ENCODE results near the gene MRPL41. TPM values are rescaled to one million over a fixed set of nuclear protein-coding genes. Genes with fewer than 3 reads are reported as not detected.
"Not testable (repeated sequence)": the region's sequence is repeated elsewhere in the genome, so short reads cannot be mapped to it uniquely, and the experiment has no call there.

The MRPL41 gene
- total and polyA plus RNA-seq, 4 experiments from 2014 or later, result 37.8 to 95.9 (median 65.8) TPM

DNA sequence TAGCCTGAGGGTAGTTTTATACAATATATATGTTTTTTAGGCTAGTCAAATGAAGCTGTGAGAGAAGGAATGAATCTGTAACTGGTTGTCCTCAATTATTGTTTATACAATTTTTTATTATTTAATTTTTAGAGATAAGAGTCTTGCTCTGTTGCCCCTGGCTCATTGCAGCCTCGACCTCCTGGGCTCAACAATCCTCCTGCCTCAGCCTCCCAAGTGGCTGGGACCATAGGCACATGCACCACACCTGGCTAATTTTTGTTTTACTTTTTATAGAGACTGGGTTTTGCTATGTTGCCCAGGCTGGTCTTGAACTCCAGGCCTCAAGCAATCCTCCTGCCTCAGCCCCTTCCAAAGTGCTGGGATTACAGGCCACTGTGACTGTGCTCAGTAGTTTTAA is 2.7 kb downstream of the MRPL41 start:
- H3K27ac ChIP-seq (ENCODE audit: low read depth, low read length), result no peak overlapping the region
- intact Hi-C loops (cut with micrococcal nuclease), result loop anchor here (10.0 kb wide), 1 partner anchor 130 kb away; the partner anchor contains the start of genes EXD3 and NOXA1
- peaks cover 0 to 1% (median 0%) of the 10 kb centered on the region in 8 donors for H3K9me3 Mint-ChIP-seq
- no peak overlapping the region for H3K4me3 ChIP-seq (ENCODE audit: low read length in 2 of 2)
- H3K4me1 Mint-ChIP-seq, result peaks cover 8 to 19% (median 12%) of the 10 kb centered on the region in 4 donors
- peak overlapping the region in 1 of 7 donors; percentile 89 for H3K27ac Mint-ChIP-seq
- peaks cover 8 to 31% of the 10 kb centered on the region in 2 donors for H3K36me3 Mint-ChIP-seq
- H3K27me3 Mint-ChIP-seq, result no peaks in the 10 kb centered on the region
- no peak for DNase-seq
- CTCF ChIA-PET (ENCODE audit: partially characterized antibody), result interaction anchor here (1.2 kb wide), 1 partner anchor 19 kb away, joined by 3 read pairs; no protein-coding TSS in a partner anchor
- POLR2A ChIA-PET (ENCODE audit: partially characterized antibody), result no interaction called here
- H3K36me3 ChIP-seq (ENCODE audit: insufficient read depth, low read length), result peaks cover 16% of the 10 kb centered on the region
- peaks cover 15% of the 10 kb centered on the region for H3K4me1 ChIP-seq (ENCODE audit: insufficient read depth, low read length)
- H3K4me3 Mint-ChIP-seq, result peak overlapping the region in 1 of 8 donors; percentile 35
- H3K27me3 ChIP-seq (ENCODE audit: insufficient read depth, low read length), result no peaks in the 10 kb centered on the region
- no peaks in the 10 kb centered on the region for H3K9me3 ChIP-seq (ENCODE audit: control insufficient read depth in 1 of 2, low read length in 2 of 2)

DNA sequence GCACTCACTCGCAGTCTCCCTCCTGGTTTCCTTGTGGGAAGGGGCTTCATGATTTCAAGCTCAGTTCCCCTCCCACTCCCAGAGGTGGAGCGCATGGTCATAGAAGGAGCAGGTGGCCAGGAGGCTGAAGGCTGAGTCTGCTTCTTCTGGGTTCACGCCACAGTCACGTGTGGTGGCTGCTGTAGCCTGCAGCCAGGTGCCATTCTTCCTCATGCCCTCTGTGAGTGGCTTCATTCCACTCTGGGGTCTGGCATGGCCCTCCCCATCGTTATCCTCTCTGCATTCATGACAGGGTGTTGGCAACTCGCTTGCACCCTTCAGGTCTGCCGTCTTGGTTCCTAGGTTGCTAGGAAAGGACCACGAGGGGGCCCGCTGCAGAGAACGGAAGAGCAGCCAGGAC is 3.5 kb downstream of the MRPL41 start:
- no peaks in the 10 kb centered on the region for H3K27me3 Mint-ChIP-seq
- H3K27me3 ChIP-seq (ENCODE audit: insufficient read depth, low read length), result no peaks in the 10 kb centered on the region
- DNase-seq, result no peak
- no peaks in the 10 kb centered on the region for H3K9me3 ChIP-seq (ENCODE audit: control insufficient read depth in 1 of 2, low read length in 2 of 2)
- H3K9me3 Mint-ChIP-seq, result peaks cover 0 to 1% (median 0%) of the 10 kb centered on the region in 8 donors
- ChIA-PET CTCF (ENCODE audit: partially characterized antibody) (interaction anchor here (1.2 kb wide), 1 partner anchor 20 kb away, joined by 3 read pairs; no protein-coding TSS in a partner anchor), POLR2A (ENCODE audit: partially characterized antibody) (no interaction called here)
- intact Hi-C loops (cut with micrococcal nuclease), result loop anchor here (10.0 kb wide), 1 partner anchor 130 kb away; the partner anchor contains the start of genes EXD3 and NOXA1
- H3K27ac ChIP-seq (ENCODE audit: low read depth, low read length), result no peak overlapping the region
- peaks cover 4 to 11% (median 7%) of the 10 kb centered on the region in 4 donors for H3K4me1 Mint-ChIP-seq
- H3K27ac Mint-ChIP-seq, result no peak overlapping the region
- peaks cover 16% of the 10 kb centered on the region for H3K36me3 ChIP-seq (ENCODE audit: insufficient read depth, low read length)
- H3K4me1 ChIP-seq (ENCODE audit: insufficient read depth, low read length), result peaks cover 7% of the 10 kb centered on the region
- H3K4me3 Mint-ChIP-seq, result no peak overlapping the region
- no peak overlapping the region for H3K4me3 ChIP-seq (ENCODE audit: low read length in 2 of 2)
- peaks cover 16 to 38% of the 10 kb centered on the region in 2 donors for H3K36me3 Mint-ChIP-seq

DNA sequence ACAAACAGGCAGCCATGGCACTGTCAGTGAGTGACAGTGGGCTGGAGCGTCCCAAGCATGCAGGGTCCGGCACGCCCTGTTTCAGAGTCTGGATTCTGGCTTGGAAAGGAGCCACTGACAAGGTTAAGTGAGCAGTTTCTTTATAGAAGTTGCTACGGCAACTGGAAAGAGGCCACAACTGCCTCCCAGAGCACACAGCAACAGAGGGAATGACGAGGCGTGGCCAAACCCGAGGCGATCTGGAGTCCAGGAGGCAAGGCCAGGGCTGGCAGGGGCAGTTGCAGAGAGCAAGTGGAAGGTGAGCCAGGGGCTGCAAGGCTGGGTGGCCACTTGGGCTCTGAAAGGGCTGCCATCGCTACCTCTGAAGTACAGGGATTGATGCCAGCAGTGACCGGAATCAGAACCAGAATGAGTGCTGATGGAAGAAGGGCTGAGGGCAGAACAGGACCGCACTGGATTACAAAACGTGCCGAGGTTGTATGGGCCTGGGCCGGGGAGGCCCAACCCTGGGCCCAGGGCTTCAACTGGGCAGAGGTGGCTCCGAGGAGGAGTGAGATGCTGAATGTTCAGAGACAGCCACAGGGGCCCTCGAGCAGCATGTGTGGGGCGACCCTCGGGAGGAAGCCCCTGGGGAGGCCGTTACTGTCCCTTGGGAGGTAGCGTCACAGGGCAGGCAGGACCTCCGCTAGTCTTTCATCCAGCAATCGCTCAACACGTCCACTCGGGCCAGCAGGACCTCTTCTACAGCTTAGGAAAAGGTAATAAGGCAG is 4.6 kb downstream of the MRPL41 start:
- intact Hi-C loops (cut with micrococcal nuclease), result loop anchor here (10.0 kb wide), 1 partner anchor 131 kb away; the partner anchor contains the start of genes EXD3 and NOXA1
- no peak for DNase-seq
- Mint-ChIP-seq H3K36me3 (peaks cover 17 to 37% of the 10 kb centered on the region in 2 donors), H3K4me3 (no peak overlapping the region), H3K27ac (no peak overlapping the region), H3K9me3 (peaks cover 0 to 1% (median 0%) of the 10 kb centered on the region in 8 donors), H3K27me3 (no peaks in the 10 kb centered on the region), H3K4me1 (peaks cover 3 to 8% (median 5%) of the 10 kb centered on the region in 4 donors)
- ChIA-PET POLR2A (ENCODE audit: partially characterized antibody) (no interaction called here), CTCF (ENCODE audit: partially characterized antibody) (no interaction called here)
- Histone ChIP-seq H3K9me3 (ENCODE audit: control insufficient read depth in 1 of 2, low read length in 2 of 2) (no peaks in the 10 kb centered on the region), H3K4me1 (ENCODE audit: insufficient read depth, low read length) (peaks cover 6% of the 10 kb centered on the region), H3K27ac (ENCODE audit: low read depth, low read length) (no peak overlapping the region), H3K4me3 (ENCODE audit: low read length in 2 of 2) (no peak overlapping the region), H3K36me3 (ENCODE audit: insufficient read depth, low read length) (peaks cover 16% of the 10 kb centered on the region), H3K27me3 (ENCODE audit: insufficient read depth, low read length) (no peaks in the 10 kb centered on the region)

DNA sequence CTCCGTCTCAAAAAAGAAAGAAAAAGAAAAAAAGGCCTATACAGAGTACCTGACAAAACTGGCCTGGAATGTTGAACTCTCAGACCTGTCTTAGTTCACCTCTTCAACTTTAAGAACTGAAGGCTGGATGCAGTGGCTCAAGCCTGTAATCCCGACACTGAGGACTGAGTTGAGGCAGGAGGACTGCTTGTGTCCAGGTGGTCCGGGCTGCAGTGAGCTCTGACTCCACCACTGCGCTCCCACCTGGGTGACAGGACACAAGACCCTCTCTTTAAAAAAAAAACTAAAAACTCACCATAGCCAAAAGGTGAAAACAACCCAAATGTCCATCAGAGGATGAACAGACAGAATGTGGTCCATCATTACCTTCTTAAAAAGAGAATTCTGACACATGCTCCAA is 6.4 kb downstream of the MRPL41 start:
- Histone ChIP-seq H3K27me3 (ENCODE audit: insufficient read depth, low read length) (no peaks in the 10 kb centered on the region), H3K27ac (ENCODE audit: low read depth, low read length) (no peak overlapping the region), H3K4me1 (ENCODE audit: insufficient read depth, low read length) (no peaks in the 10 kb centered on the region), H3K9me3 (ENCODE audit: control insufficient read depth in 1 of 2, low read length in 2 of 2) (no peaks in the 10 kb centered on the region), H3K4me3 (ENCODE audit: low read length in 2 of 2) (no peak overlapping the region), H3K36me3 (ENCODE audit: insufficient read depth, low read length) (peaks cover 20% of the 10 kb centered on the region)
- H3K4me1 Mint-ChIP-seq, result peaks cover 0 to 2% (median 0%) of the 10 kb centered on the region in 4 donors
- intact Hi-C loops (cut with micrococcal nuclease), result loop anchor here (10.0 kb wide), 1 partner anchor 133 kb away; the partner anchor contains the start of genes EXD3 and NOXA1
- DNase-seq, result no peak
- ChIA-PET POLR2A (ENCODE audit: partially characterized antibody) (no interaction called here), CTCF (ENCODE audit: partially characterized antibody) (interaction anchor here (1.4 kb wide), 1 partner anchor 23 kb away, joined by 4 read pairs; no protein-coding TSS in a partner anchor)
- H3K27ac Mint-ChIP-seq, result no peak overlapping the region
- no peak overlapping the region for H3K4me3 Mint-ChIP-seq
- H3K9me3 Mint-ChIP-seq, result peaks cover 0 to 1% (median 0%) of the 10 kb centered on the region in 8 donors
- peaks cover 17 to 40% of the 10 kb centered on the region in 2 donors for H3K36me3 Mint-ChIP-seq
- H3K27me3 Mint-ChIP-seq, result no peaks in the 10 kb centered on the region

DNA sequence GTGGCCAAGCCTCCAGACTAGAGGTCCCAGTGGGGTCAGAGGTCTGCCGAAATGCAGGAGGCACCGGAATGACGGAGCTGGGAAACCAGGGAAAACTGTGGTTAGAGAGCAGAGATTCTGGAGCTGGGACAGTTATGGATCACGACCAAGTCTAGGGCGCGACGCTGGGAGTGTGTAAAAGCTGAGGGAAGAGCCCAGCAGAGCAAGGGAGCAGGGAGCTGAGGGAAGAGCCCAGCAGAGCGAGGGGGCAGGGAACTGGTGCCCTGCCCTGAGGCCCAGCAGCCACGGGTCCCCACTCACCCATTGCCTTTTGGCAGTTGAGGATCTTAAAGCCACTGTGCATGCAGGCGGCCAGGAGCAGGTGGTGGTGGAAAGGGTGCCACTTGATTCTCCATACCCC is 12.5 kb downstream of the MRPL41 start:
- H3K4me1 Mint-ChIP-seq, result peaks cover 0 to 8% (median 3%) of the 10 kb centered on the region in 4 donors
- CTCF ChIA-PET (ENCODE audit: partially characterized antibody), result no interaction called here
- Histone ChIP-seq H3K9me3 (ENCODE audit: control insufficient read depth in 1 of 2, low read length in 2 of 2) (no peaks in the 10 kb centered on the region), H3K27me3 (ENCODE audit: insufficient read depth, low read length) (no peaks in the 10 kb centered on the region), H3K36me3 (ENCODE audit: insufficient read depth, low read length) (peaks cover 18% of the 10 kb centered on the region), H3K4me1 (ENCODE audit: insufficient read depth, low read length) (no peaks in the 10 kb centered on the region), H3K27ac (ENCODE audit: low read depth, low read length) (no peak overlapping the region), H3K4me3 (ENCODE audit: low read length in 2 of 2) (no peak overlapping the region)
- H3K27ac Mint-ChIP-seq, result peak overlapping the region in 3 of 7 donors; percentile 52 to 85 (median 76)
- intact Hi-C loops (cut with micrococcal nuclease), result no loop called here
- peaks cover 22 to 29% of the 10 kb centered on the region in 2 donors for H3K36me3 Mint-ChIP-seq
- no peak for DNase-seq
- no peaks in the 10 kb centered on the region for H3K27me3 Mint-ChIP-seq
- POLR2A ChIA-PET (ENCODE audit: partially characterized antibody), result interaction anchor here (1.6 kb wide), 1 partner anchor 12 kb away, joined by 4 read pairs; no protein-coding TSS in a partner anchor
- no peak overlapping the region for H3K4me3 Mint-ChIP-seq
- no peaks in the 10 kb centered on the region for H3K9me3 Mint-ChIP-seq

DNA sequence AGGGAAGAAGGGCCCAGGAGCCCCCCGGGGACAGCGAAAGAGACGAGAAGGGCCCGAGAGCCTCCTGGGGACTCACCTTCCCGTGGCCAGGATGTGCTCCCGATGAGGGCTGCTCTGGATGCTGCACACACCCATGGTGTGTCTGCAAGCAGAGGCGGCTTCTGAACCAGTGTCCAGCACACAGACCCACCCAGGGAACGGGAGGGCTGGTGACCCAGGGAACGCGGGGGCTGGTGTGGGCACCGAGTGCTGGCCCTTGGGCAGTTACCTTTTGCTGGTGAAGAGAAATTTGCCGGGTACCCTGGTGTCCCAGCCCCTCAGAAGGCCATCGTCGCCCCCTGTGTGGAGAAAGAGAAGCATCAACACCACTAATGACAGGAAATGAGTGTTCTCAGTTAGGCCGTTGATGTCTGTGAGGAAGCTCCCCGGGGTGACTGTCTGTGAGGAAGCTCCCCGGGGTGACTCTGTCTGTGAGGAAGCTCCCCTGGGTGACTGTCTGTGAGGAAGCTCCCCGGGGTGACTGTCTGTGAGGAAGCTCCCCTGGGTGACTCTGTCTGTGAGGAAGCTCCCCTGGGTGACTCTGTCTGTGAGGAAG is 13.2 kb downstream of the MRPL41 start:
- peaks cover 3 to 8% (median 4%) of the 10 kb centered on the region in 4 donors for H3K4me1 Mint-ChIP-seq
- Histone ChIP-seq H3K36me3 (ENCODE audit: insufficient read depth, low read length) (peaks cover 18% of the 10 kb centered on the region), H3K9me3 (ENCODE audit: control insufficient read depth in 1 of 2, low read length in 2 of 2) (no peaks in the 10 kb centered on the region), H3K27me3 (ENCODE audit: insufficient read depth, low read length) (no peaks in the 10 kb centered on the region), H3K27ac (ENCODE audit: low read depth, low read length) (no peak overlapping the region), H3K4me1 (ENCODE audit: insufficient read depth, low read length) (no peaks in the 10 kb centered on the region), H3K4me3 (ENCODE audit: low read length in 2 of 2) (no peak overlapping the region)
- intact Hi-C loops (cut with micrococcal nuclease), result no loop called here
- peaks cover 17 to 23% of the 10 kb centered on the region in 2 donors for H3K36me3 Mint-ChIP-seq
- H3K9me3 Mint-ChIP-seq, result no peaks in the 10 kb centered on the region
- no peak overlapping the region for H3K4me3 Mint-ChIP-seq
- POLR2A ChIA-PET (ENCODE audit: partially characterized antibody), result interaction anchor here (1.6 kb wide), 1 partner anchor 13 kb away, joined by 4 read pairs; no protein-coding TSS in a partner anchor
- DNase-seq, result no peak
- no peaks in the 10 kb centered on the region for H3K27me3 Mint-ChIP-seq
- H3K27ac Mint-ChIP-seq, result peak overlapping the region in 1 of 7 donors; percentile 65
- CTCF ChIA-PET (ENCODE audit: partially characterized antibody), result no interaction called here

DNA sequence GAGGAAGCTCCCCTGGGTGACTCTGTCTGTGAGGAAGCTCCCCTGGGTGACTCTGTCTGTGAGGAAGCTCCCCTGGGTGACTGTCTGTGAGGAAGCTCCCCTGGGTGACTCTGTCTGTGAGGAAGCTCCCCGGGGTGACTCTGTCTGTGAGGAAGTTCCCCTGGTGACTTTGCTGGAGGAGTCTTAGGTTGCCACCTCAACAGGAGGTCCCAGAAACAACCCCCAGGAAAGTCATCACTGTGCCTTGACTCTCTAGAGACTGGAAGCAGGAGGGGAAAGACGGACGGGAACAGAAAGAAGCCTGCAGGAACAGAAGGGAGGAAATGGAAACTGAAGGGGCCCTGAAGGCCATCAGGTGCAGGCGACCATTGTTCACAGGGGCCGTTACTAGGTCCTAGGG is 16.8 kb downstream of the MRPL41 start:
- H3K36me3 ChIP-seq (ENCODE audit: insufficient read depth, low read length), result peaks cover 23% of the 10 kb centered on the region
- H3K9me3 Mint-ChIP-seq; H3K4me3 ChIP-seq (ENCODE audit: low read length in 2 of 2); DNase-seq; H3K27me3 Mint-ChIP-seq; H3K27me3 ChIP-seq (ENCODE audit: insufficient read depth, low read length); CTCF ChIA-PET (ENCODE audit: partially characterized antibody); H3K9me3 ChIP-seq (ENCODE audit: control insufficient read depth in 1 of 2, low read length in 2 of 2); H3K4me3 Mint-ChIP-seq; H3K27ac ChIP-seq (ENCODE audit: low read depth, low read length); POLR2A ChIA-PET (ENCODE audit: partially characterized antibody); intact Hi-C loops (cut with micrococcal nuclease); H3K4me1 ChIP-seq (ENCODE audit: insufficient read depth, low read length): not testable (repeated sequence)
- peaks cover 3 to 13% (median 10%) of the 10 kb centered on the region in 4 donors for H3K4me1 Mint-ChIP-seq
- H3K36me3 Mint-ChIP-seq, result peaks cover 26 to 30% of the 10 kb centered on the region in 2 donors
- peak overlapping the region in 1 of 7 donors; percentile 48 for H3K27ac Mint-ChIP-seq

All from CD4-positive, alpha-beta memory T cell (primary cell).